HG03439 (cell line): ENCODE results near the gene NR5A2.

Experiments used
- ATAC-seq: cut with Tn5 transposase; IDR thresholded peaks from one replicate; pipeline ENCODE4 v1.9.1; 2021; ENCODE audit warnings: mild to moderate bottlenecking, moderate library complexity; ENCODE audit not compliant: unreplicated experiment

The NR5A2 gene

DNA sequence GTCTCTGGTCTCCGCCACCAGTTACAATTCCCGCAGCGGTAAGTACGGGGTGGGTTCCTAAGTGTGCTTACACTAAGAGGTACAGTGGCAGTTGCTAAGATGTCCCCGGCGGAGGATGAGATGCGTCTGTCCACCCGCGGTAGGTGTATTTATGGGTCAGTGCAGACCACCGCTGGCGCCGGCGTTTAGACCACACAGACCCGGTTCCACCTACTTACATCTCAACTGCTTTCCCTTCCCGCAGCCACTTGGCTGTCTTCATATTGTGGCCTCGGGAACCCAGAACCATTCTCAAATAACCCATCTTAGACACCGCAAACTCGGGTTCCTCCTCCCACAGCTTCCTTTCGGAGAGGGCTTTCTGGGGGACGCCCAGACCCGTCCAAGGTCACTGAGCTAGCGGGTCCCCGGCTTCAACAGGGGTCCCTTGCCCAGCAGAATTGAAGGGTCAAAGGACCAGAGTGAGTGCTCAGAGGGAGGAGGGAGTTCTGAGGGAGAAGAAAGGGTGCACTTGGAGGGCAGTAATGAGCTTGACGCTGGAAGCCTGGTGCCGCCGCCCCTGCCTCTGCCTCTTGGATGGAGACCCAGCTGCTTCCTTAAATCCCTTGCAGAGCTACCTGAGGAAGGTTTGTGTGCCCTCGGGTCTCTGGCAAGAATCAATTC lies 8.6 kb downstream of the NR5A2 start:
- no peak for ATAC-seq

- no peak for ATAC-seq
Measured at GRCh38 chr1:200036619-200037270, 9.2 kb downstream of the NR5A2 start.

DNA sequence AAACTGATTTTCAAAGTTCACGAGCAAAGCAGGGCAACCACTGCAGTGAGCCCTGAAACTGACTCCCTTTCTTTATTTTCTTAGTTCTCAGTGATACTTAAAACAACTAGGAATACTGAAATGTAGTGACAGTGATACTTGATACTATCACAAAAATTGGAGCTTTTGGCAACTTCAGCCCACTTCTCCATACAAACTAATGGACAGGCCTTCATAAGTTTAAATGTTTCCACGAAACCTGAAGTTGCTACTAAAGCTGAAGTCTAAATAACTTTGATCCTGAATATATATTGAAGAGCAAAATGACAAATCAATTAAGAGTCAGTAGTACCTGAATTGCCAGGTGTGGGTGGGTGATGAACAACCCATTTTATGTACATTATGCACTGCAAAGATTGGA lies 10.0 kb downstream of the NR5A2 start:
- ATAC-seq = no peak

DNA sequence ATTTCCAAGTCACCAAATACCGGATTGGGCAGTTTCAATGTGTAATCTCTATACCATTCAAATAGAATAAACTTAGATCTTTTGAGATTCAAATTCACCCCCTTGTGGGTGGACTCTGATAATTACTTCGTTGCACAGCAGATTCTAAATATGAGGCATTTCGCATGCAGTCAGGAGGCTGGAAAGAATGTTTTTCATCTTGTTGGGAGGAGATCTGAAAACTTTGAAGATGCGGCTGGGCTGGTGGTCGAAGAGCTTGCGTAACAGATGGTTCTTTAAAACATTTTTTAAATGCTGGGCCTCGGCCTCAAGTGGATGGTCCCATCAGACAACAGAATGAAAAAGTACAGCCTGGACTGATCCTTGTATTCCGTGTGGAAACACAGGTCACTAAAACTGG lies 10.4 kb downstream of the NR5A2 start:
- no peak for ATAC-seq

GRCh38 chr1:200038325-200038980 lies 10.9 kb downstream of the NR5A2 start:
- ATAC-seq = no peak

GRCh38 chr1:200038981-200039848 lies 11.7 kb downstream of the NR5A2 start:
- ATAC-seq = no peak

DNA sequence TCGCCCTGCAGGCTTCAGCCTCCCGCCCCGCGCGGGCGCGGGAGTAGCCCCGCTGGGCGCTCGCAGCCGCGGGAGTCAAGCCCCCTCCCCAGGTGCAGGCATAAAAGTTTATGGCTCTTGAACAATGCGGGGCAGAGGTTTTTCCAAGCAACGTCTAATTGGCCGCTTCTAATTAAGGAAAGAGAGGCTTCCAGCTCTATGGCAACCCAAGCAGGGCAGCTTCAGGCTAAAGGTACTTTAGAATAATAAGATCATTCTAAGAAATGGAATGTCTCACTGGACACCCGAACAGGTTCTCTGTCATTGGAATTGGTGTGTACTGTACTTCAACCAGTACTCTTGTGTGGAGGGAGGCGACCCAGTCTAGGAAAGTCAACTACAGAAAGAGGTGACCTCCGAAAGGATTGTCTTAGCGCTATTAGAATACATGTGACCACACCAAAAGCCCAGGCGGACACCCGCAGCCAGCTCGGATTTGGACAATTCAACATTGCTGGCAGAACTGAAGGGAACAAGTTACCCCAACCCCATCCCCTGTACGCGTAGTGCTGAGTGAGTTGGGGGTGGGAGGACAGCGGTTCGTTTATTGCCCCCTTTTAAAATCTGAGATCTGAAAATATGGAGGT lies 12.5 kb downstream of the NR5A2 start:
- no peak for ATAC-seq

- ATAC-seq = no peak
Measured at GRCh38 chr1:200040481-200041138, 13.1 kb downstream of the NR5A2 start.

DNA sequence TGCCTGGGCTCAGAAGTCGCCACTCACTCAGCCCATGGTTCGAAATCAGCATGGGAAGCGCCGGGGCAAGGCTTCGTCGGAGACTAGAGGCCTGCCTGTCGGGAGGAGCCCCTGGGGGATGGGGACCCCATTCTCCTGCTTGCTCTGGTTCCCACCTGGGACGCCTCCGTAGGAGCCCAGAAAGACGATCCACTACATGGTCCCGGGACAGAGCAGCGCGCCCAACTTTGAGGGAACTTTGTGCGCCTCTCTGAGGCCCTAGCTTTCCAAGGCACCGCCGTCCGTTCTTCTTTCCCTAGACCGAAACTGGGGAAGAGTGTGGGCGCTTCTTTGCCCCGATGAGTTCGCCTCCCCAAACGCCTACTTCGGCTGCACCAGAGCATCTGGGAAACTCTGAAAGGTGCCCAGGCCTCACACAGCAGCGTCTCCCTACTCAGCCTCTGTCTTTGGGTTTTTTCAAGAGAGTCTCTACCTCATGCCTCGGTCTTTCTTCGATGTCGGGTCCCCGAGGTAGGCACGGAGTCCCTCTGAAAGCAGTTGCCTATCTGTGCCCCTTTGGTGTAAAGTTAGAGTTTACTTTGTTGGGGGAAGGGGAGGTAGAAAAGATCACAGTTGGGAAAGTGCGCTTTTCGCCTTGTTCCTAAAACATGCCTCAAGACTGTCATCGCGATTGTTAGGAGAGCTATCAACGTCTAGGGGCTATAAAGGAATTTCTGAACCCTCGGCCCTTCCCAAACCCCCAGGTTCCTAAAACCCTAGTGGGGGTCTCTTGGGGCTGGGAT lies 14.0 kb downstream of the NR5A2 start:
- no peak for ATAC-seq

GRCh38 chr1:200042119-200042551 lies 14.6 kb downstream of the NR5A2 start:
- ATAC-seq = no peak

DNA sequence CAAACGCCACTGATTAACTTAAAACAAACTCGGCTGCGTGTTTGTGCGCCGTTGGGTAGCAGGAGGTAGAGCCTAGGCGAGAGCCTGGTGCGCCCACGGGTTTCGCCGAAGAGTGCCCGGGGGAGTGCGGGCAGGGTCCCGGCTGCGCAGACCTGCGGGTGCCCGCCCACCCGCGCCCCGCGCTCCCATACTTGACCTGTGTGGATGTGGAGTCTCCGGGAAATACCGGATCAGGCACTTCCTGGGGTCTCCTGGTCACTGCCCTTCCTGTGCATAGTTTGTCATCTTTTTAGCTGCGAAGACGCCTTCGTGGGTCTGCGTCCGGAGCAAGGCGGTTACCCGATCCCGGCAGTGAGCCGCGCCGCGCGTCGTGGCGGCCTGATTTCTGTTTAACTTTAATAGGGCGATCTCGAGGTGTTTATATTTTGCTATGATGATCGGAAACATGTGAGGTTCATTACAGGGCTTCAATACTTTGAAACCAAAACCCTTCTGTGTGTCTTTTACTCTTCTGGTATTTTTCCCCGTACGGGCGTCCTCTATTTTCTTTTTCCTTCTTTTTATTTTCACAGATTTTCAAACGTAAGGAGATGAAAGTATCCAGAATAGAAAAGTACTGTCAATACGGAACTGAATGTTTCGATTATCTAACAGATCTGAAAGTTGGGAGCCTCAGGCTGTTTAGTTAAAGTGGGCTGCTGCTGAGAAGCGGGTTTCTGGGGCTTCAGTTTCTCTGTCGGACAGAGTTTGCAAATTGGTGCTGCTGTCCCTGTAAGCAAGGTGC lies 15.2 kb downstream of the NR5A2 start:
- ATAC-seq = no peak

GRCh38 chr1:200043336-200043668 lies 15.8 kb downstream of the NR5A2 start:
- no peak for ATAC-seq

- no peak for ATAC-seq
Measured at GRCh38 chr1:200046115-200046514, 18.6 kb downstream of the NR5A2 start.

DNA sequence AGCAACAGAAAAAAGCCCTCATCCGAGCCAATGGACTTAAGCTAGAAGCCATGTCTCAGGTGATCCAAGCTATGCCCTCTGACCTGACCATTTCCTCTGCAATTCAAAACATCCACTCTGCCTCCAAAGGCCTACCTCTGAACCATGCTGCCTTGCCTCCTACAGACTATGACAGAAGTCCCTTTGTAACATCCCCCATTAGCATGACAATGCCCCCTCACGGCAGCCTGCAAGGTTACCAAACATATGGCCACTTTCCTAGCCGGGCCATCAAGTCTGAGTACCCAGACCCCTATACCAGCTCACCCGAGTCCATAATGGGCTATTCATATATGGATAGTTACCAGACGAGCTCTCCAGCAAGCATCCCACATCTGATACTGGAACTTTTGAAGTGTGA lies 20.7 kb downstream of the NR5A2 start:
- no peak for ATAC-seq

DNA sequence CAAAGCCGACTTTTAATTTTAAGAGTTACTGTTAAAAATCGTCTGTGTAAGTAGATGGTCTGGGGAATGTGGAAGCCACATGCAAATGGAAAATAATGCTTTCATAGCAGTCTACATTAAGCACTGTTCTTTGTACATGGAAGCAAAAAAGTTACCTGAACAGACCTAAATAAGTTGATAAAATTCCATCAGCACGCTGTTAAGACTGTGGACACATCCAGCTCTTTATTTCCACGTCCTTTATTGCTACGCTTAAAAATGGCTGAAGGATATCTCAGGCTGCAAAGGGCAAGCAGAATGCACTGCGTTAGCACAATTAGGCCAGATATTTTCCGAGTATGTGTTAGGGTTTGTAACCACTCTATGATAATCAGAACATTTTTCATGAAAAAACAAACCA lies 22.3 kb downstream of the NR5A2 start:
- no peak for ATAC-seq

DNA sequence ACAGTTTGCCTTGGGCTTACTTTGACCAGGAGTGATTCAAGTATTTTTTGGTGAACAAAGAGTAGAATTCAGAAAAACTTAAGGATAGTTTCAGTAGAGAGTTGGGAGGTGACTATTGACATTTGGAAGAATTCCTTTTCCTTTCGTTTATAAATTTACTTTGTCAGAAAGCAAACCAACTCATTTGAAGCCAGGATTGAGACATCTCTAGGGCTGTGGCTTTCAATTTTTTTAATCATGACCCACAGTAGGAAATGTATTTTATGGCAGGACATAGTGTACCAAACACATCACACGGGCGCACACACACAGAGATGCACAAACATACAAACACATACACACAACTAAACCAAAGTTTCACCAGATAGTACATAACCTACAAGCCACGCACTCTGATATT lies 24.1 kb downstream of the NR5A2 start:
- no peak for ATAC-seq

DNA sequence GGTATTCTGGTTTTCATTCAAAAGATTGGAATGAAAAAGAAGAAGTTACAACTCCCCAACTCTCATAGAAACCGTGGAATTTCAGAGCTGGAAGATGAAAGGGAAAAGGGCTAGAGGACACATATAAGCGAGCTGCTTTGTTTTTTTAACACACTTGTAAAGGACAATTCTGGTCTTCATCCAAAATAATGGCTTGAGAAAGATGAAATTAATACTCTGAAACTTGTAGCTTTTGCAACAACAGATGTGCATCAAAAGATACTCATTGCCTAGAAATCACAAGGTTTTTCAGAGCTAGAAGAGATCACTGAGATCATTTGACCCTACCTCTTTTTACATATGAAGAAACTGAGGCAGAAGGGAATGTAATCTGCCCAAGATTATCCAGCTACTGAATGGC lies 25.6 kb downstream of the NR5A2 start:
- ATAC-seq = no peak

- ATAC-seq = no peak
Measured at GRCh38 chr1:200053646-200054045, 26.1 kb downstream of the NR5A2 start.

DNA sequence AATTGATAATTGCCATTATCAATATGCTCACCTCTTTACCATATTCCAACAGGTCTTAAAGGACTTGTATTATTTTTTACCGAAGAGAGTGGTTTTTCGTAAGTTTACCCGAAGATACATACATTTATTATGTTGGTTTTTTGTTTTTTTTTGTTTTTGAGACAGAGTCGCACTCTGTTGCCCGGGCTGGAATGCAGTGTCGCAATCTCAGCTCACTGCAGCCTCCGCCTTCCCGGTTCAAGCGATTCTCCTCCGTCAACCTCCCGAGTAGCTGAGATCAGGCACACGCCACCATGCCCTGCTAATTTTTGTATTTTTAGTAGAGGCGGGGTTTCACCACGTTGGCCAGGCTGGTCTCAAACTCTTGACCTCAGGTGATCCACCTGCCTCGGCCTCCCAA lies 30.8 kb downstream of the NR5A2 start:
- no peak for ATAC-seq
